Transverse colon (tissue), 4 donors: ENCODE results near the gene KIF16B. TPM values are rescaled to one million over a fixed set of nuclear protein-coding genes. Genes with fewer than 3 reads are reported as not detected.
A peak's percentile ranks its signal among the peaks of the same experiment; 100 is the strongest.

Source experiments
- DNase-seq: peaks from one replicate; pipeline ENCODE4 v3.0.0-alpha.2; 2019
- H3K27ac ChIP-seq, 4 donors: fragments of 200-600 bp; sonication (generic); 2 replicates each; pipeline ENCODE4 v1.5.1; 2016 to 2018; ENCODE audit warnings: inconsistent platforms in 4 of 4
- H3K27me3 ChIP-seq: fragments of 200-600 bp; sonication (generic); 2 replicates; pipeline ENCODE4 v1.5.1; 2017; ENCODE audit warnings: inconsistent platforms
- H3K36me3 ChIP-seq, 4 donors: fragments of 200-600 bp; sonication (generic); 2 replicates each; pipeline ENCODE4 v1.5.1; 2017 to 2019; ENCODE audit warnings: inconsistent platforms in 4 of 4
- H3K4me1 ChIP-seq, 4 donors: fragments of 200-600 bp; sonication (generic); 2 replicates each; pipeline ENCODE4 v1.5.1; 2017 to 2020; ENCODE audit warnings: inconsistent platforms in 4 of 4
- H3K4me3 ChIP-seq, 4 donors: fragments of 200-600 bp; sonication (generic); 1 replicate in 1 of 4; 2 replicates in 3 of 4; pipeline versions ENCODE4 v1.5.1 to v1.6.1; 2017 to 2019; ENCODE audit warnings: inconsistent platforms in 4 of 4
- H3K9me3 ChIP-seq, 2 donors: fragments of 200-600 bp; sonication (generic); 2 replicates each; pipeline ENCODE4 v1.5.1; 2017 to 2019; ENCODE audit warnings: inconsistent platforms in 2 of 2
- CTCF ChIP-seq, 5 experiments: fragments of 200-600 bp in 3 of 5; fragments of 450-650 bp in 2 of 5; sonication (generic) in 3 of 5; IDR thresholded peaks; 1 replicate in 2 of 5; 2 replicates in 3 of 5; pipeline ENCODE4 v1.5.1; 2016 to 2017; ENCODE audit warnings: antibody characterized with exemption in 5 of 5, inconsistent platforms in 3 of 5, mild to moderate bottlenecking in 2 of 5, moderate library complexity in 1 of 5
- EP300 ChIP-seq: sonication (generic); formaldehyde crosslinking; IDR thresholded peaks from one replicate; pipeline ENCODE4 v1.6.1; 2017; ENCODE audit warnings: antibody characterized with exemption, low read depth
- POLR2A ChIP-seq: fragments of 450-650 bp; IDR thresholded peaks from one replicate; pipeline ENCODE4 v1.6.1; 2016; ENCODE audit warnings: antibody characterized with exemption, mild to moderate bottlenecking, moderate library complexity
- POLR2AphosphoS5 ChIP-seq, 3 donors: sonication (generic); formaldehyde crosslinking; IDR thresholded peaks; one replicate each; pipeline ENCODE4 v1.6.1; 2016; ENCODE audit warnings: antibody characterized with exemption in 3 of 3
- WGBS, 2 donors: methylation state at CpG; one replicate each; pipeline ENCODE4 v1.1.5; 2018; ENCODE audit warnings: low coverage in 1 of 2; 5-methylcytosine and 5-hydroxymethylcytosine counted together
- in situ Hi-C, 4 donors: fragments of 200-750 bp; cut with MboI; loops; one replicate each; pipeline versions ENCODE4 v1.15.0 to v1.15.1; 2017; ENCODE audit warnings: low sequenced_read_pairs in 3 of 4, low pct_ligation_motif_present in 1 of 4, low pct_unique_long_range_greater_than_20kb in 1 of 4
- intact Hi-C: fragments of 100-400 bp; cut with DNase I; formaldehyde crosslinking; loops from one replicate; pipeline ENCODE4 v1.15.1; 2023; ENCODE audit warnings: low total_unique reads
- total RNA-seq, 4 donors: library from RNA; depleted of rRNA; stranded (reverse); fragments of >200 nt; gene quantifications; one replicate each; pipeline ENCODE4 v1.1.0, GENCODE V29; 2016

Gene KIF16B
- total RNA-seq, 4 donors from 2014 or later: 82.7 to 154 (median 90.1) TPM

- H3K4me3 ChIP-seq: no peak overlapping the region
- no peaks in the 10 kb centered on the region for H3K27me3 ChIP-seq
- H3K4me1 ChIP-seq: no peaks in the 10 kb centered on the region
- H3K9me3 ChIP-seq: no peaks in the 10 kb centered on the region
- DNase-seq: no peak
- TF ChIP-seq POLR2A: no peak
- TF ChIP-seq POLR2AphosphoS5 (IDR thresholded peaks at IDR 0.05): no peak
- no peak for TF ChIP-seq EP300
- no peak for TF ChIP-seq CTCF (IDR thresholded peaks at IDR 0.05)
- H3K36me3 ChIP-seq: no peaks in the 10 kb centered on the region
- no peak overlapping the region for H3K27ac ChIP-seq
- intact Hi-C loops (no loop called here), in situ Hi-C loops (no loop called here)
- 86 to 95% methylated on average over 3 of the region's 3 CpGs for WGBS, 2 donors
These were observed 135.1 kb downstream of the KIF16B start for GRCh38 chr20:16438100-16438499.

GRCh38 chr20:16437387-16437996 is 135.8 kb downstream of the KIF16B start:
- Histone ChIP-seq H3K4me3 (no peak overlapping the region), H3K36me3 (no peaks in the 10 kb centered on the region), H3K27ac (no peak overlapping the region), H3K9me3 (no peaks in the 10 kb centered on the region), H3K27me3 (no peaks in the 10 kb centered on the region), H3K4me1 (no peaks in the 10 kb centered on the region)
- intact Hi-C loops (no loop called here), in situ Hi-C loops (no loop called here)
- TF ChIP-seq EP300: no peak
- no peak for TF ChIP-seq POLR2AphosphoS5 (IDR thresholded peaks at IDR 0.05)
- TF ChIP-seq POLR2A: no peak
- TF ChIP-seq CTCF (IDR thresholded peaks at IDR 0.05): no peak
- no peak for DNase-seq
- WGBS, 2 donors: 92% methylated on average over 7 of the region's 7 CpGs

GRCh38 chr20:16434062-16434664 is 139.1 kb downstream of the KIF16B start:
- Histone ChIP-seq H3K27me3 (no peaks in the 10 kb centered on the region), H3K4me1 (no peaks in the 10 kb centered on the region), H3K27ac (no peak overlapping the region), H3K9me3 (no peaks in the 10 kb centered on the region), H3K4me3 (no peak overlapping the region), H3K36me3 (peaks cover 0 to 5% (median 0%) of the 10 kb centered on the region in 4 donors)
- in situ Hi-C loops (no loop called here), intact Hi-C loops (no loop called here)
- DNase-seq: peak; percentile 44
- peak; percentile 15 to 59 (median 54) for TF ChIP-seq CTCF (IDR thresholded peaks at IDR 0.05)
- no peak for TF ChIP-seq POLR2AphosphoS5 (IDR thresholded peaks at IDR 0.05)
- no peak for TF ChIP-seq EP300
- no peak for TF ChIP-seq POLR2A
- WGBS, 2 donors: 70 to 84% methylated on average over 9 to 10 of the region's 10 CpGs

- in situ Hi-C loops (no loop called here), intact Hi-C loops (no loop called here)
- H3K9me3 ChIP-seq: no peaks in the 10 kb centered on the region
- H3K27ac ChIP-seq: no peak overlapping the region
- DNase-seq: no peak
- no peaks in the 10 kb centered on the region for H3K4me1 ChIP-seq
- no peak overlapping the region for H3K4me3 ChIP-seq
- TF ChIP-seq POLR2A (no peak), POLR2AphosphoS5 (IDR thresholded peaks at IDR 0.05) (no peak), EP300 (no peak), CTCF (IDR thresholded peaks at IDR 0.05) (no peak)
- H3K27me3 ChIP-seq: no peaks in the 10 kb centered on the region
- H3K36me3 ChIP-seq: peaks cover 0 to 9% (median 0%) of the 10 kb centered on the region in 4 donors
- 82 to 88% methylated on average over 2 of the region's 2 CpGs for WGBS, 2 donors
These were observed 140.0 kb downstream of the KIF16B start for GRCh38 chr20:16433293-16433580.
